GM19455 (cell line): ENCODE data around the gene QRFPR.
"Not testable (repeated sequence)": the region's sequence is repeated elsewhere in the genome, so short reads cannot be mapped to it uniquely, and the experiment has no call there.

Experiments used
- ATAC-seq: cut with Tn5 transposase; IDR thresholded peaks from one replicate; pipeline ENCODE4 v1.9.1; 2021; ENCODE audit not compliant: unreplicated experiment

QRFPR gene

GRCh38 chr4:121380776-121381462 is at the start of gene QRFPR:
QRFPR (minus strand) TSS chr4:121381018; CDS start chr4:121380647, 371 bp downstream.
- ATAC-seq, result no peak

DNA sequence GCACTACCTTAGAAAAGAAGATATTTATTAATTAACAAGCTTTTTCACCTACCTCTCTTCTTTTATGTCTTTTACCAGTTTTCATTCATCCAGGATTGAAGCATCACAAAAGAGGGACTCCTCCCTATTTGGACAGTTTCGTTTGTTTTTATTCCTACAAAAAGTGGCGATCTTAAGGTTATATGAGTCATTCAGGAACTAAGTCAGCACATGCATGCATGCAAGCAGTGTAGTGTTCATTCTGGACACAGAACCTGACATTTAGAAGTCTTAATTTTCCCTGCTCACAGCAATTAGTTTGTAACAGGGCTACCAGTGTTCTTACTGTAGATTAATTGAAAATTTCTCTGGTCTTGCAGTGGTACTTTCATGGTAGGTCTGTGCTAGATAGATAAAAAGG is 47.9 kb upstream of the QRFPR start:
- ATAC-seq, result no peak

DNA sequence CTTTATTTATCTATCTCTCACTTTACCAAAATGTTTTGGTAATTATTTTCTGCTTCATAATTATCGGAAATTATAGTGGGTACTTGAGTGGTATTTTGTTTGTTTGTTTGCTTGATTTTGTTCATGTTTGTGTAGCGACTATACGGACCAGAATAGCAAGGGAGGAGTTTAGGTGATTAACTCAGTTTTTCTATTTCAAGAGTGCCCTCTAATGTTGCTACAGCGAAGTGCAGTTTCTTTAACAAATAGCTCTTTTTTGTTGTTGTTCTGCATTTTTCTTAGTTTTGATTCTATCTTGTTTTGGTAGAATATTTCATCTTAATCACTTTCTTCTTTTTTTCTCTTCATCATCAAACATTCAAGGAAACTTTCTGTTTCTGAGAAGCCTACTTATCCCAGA is 40.8 kb upstream of the QRFPR start:
- no peak for ATAC-seq

DNA sequence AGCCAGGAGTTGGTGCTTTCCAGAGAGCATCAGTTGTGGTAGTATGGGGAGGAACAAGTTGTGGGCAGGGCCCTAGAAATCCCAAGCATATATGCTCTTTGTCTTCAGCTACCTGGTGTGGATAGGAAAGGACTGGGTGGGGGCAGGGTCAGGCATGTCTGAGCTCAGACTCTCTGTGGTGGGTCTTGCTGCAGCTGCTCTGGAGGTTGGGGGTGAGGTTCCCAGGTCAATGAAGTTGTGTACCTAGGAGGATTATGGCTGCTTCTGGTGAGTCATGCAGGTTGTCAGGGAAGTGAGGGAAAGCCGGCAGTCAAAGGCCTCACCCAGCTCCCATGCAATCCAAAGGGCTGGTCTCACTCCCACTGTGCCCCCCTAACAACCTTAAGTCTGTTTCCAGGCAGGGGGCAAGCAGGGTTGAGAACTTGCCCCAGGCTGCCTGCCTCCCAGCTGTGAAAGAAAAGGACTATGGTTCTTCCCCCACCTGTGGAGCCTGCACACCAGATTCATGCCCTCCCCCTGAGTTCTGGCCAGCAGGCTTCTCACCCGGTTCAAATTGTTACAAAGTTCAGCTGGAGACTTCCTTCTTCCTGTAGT is 30.4 kb upstream of the QRFPR start:
- ATAC-seq, result no peak

DNA sequence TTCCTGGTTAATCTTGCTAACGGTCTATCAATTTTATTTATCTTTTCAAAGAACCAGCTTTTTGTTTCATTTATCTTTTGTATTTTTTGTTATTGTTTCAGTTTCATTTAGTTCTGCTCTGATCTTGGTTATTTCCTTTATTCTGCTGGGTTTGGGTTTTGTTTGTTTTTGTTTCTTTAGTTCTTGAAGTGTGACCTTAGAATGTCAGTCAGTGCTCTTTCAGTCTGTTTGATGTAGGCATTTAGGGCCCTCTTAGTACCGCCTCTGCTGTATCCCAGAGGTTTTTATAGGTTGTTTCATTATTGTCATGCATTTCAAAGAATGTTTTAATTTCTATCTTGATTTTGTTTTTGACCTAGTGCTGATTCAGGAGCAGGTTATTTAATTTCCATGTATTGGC is 27.7 kb upstream of the QRFPR start:
- not testable (repeated sequence) for ATAC-seq

- no peak for ATAC-seq
Observed at GRCh38 chr4:121400632-121401031, 19.8 kb upstream of the QRFPR start.

DNA sequence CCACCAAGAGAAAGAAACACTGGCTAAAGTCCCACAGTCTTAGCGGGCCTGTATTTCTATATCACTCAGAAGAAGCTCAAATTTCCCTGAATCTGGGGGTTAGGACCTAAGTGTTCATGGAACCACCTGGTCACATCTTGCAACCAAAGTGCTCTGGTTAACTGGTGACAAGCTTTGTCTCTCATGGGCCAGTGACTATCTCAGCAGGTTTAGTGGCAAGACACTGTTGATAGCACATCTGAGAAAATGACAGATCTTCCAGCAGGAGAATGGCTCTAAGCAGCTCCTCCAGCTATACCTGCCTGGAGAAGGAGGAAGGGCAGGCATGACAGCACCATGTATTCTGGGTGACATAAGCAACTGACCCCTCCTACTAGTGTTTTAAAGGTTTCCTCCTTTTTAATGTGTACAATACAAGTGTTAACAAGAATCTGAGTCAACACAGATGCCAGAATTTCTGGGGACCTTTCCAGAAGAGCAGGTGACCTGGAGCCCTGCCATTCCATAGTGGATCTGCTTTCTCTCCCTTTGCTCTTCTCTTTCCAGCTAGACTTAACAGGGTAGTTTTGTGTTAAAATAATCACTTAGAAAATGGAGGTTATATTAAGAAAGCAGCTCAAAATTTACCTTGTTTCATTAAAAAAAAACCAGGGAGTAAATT is 17.3 kb upstream of the QRFPR start:
- ATAC-seq, result no peak

DNA sequence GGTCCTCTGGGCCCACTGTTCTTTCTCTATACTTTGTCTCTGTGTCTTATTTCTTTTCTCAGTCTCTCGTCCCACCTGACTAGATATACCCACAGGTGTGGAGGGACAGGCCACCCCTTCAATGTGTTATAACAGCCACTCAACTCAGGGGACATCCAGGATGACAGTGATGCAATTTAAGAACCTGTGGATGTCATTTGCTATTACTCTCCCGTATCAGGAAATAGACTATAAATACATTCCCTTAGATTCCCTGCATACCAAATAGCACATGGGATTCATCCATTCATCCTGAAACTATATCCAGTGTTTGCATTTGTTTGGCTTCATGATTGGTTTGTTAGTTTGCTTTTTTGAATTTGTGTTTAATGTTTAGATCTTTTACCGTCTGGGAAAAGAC is 16.6 kb upstream of the QRFPR start:
- no peak for ATAC-seq

GRCh38 chr4:121392426-121393086 is 11.7 kb upstream of the QRFPR start:
- ATAC-seq, result no peak

DNA sequence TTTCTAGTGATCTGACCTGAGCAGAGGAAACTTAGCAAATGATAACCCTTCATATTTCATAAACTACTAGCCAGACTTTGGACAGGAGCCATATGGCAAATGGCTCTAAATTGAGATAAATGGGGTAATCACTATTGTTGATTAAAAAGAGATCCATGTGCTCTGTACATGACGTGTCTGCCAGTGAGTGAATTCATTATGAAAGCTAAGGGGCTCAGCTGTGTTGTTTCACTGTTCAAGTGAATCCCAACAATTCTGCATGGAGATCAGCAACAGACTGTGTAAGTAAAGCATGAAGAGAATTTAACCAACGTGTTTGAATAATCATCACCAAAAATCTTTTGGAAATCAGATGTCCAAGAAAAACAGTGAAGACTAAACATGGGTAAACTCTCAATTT is 9.5 kb upstream of the QRFPR start:
- no peak for ATAC-seq

GRCh38 chr4:121379276-121379675 is 1.5 kb downstream of the QRFPR start:
- no peak for ATAC-seq

DNA sequence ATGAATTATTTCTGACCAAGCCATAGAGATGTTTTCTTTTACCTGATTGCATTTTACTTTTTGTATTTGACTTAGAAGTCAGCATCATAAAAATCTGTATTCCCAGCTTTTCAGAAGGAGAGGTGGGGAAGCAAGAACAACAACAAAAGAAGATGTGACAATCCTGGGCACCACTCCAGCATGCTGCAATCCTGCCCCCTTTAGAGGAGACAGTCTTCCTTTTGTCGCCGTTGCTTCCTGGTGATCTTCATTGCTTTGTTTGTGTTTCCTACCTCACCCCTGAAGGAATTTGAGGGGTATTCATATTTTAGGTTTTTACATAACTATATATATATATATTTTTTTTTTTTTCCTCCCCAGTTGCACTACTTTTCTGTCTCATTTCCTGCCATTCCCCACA is 3.7 kb downstream of the QRFPR start:
- ATAC-seq, result no peak

DNA sequence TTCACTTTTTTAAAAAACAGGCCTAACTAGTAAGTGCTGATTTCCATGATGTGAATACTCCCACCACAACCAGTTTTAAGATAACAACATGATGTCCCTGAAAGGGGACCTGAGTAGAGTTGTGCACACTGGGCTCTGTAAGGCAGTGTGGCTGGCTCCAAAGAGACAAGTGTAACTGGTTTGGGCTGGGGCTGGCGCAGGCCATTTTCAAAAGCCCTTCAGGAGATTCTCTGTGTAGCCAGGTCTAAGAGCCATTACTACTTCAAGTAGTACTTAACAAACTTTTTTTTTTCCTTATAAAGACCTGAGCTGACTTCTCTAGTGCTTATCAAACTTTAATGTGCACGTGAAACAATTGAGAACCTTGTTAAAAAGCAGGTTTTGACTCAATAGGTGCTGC is 4.3 kb downstream of the QRFPR start:
- ATAC-seq, result no peak

- no peak for ATAC-seq
Observed at GRCh38 chr4:121376097-121376496, 4.7 kb downstream of the QRFPR start.

GRCh38 chr4:121375262-121375661 is 5.6 kb downstream of the QRFPR start:
- ATAC-seq, result no peak

DNA sequence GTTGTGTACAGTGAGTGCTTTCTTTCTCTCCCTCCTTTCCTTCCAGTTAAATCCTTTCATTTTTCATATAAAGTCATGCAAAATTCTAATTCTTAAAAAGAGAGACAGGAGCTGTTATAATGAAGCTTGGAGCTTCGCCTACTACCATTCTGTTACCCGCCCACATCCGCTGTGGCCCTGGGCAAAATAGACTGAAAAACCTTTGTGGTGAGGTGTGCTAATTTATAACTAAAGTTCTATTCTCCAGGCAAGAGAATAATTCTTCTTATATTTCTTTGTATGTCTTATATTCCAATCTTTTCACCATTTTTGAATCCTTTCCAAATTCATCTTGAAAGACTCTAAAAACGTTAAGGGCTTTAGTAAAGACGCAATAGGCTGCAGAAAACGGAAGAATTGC is 7.0 kb downstream of the QRFPR start:
- ATAC-seq, result no peak

GRCh38 chr4:121370729-121371325 is 10.0 kb downstream of the QRFPR start:
- no peak for ATAC-seq

- ATAC-seq, result no peak
Observed at GRCh38 chr4:121360495-121360894, 20.3 kb downstream of the QRFPR start.

GRCh38 chr4:121358473-121358872 is 22.3 kb downstream of the QRFPR start:
- ATAC-seq, result no peak

DNA sequence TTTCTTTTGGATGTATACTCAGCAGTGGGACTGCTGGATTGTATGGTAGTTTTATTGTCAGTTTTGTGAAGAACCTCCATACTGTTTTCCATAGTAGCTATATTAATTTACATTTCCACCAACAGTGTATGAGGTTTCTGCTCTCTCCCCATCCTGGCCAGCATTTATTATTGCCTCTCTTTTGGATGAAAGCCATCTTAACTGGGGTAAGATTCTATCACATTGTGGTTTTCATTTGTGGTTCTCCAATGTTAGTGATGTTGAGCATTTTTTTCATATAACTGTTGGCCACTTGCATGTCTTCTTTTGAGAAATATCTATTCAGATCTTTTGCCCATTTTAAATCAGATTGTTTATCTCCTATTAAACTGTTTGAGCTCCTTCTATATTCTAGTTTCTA is 27.6 kb downstream of the QRFPR start:
- no peak for ATAC-seq

- no peak for ATAC-seq
Observed at GRCh38 chr4:121344098-121344497, 36.7 kb downstream of the QRFPR start.

DNA sequence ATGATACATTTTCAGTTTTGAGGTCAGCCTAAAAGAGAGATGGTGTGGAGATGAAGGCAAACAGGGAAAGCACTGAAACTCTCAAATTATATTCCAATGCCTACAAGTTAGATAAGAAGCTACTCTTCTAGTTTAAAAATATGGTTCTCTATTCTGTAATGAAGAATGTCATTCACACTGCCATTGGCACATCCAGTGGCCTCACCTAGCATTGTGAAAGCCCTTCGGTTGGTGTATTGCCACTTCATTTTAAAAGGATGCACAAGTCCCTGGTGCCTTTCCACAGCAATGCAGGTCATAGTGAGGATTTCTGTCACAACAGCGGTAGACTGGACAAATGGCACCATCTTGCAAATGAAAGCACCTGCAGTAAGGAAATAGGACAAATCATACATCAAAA is 40.6 kb downstream of the QRFPR start:
- ATAC-seq, result no peak
